SIG-M5 (cell line): Measurements from ENCODE around the gene SH2D6.
"Not testable (repeated sequence)": the region's sequence is repeated elsewhere in the genome, so short reads cannot be mapped to it uniquely, and the experiment has no call there.

Experiments used
- DNase-seq: peaks from one replicate; lab custom pipeline; 2025; lab: John Stamatoyannopoulos, UW

Gene SH2D6

DNA sequence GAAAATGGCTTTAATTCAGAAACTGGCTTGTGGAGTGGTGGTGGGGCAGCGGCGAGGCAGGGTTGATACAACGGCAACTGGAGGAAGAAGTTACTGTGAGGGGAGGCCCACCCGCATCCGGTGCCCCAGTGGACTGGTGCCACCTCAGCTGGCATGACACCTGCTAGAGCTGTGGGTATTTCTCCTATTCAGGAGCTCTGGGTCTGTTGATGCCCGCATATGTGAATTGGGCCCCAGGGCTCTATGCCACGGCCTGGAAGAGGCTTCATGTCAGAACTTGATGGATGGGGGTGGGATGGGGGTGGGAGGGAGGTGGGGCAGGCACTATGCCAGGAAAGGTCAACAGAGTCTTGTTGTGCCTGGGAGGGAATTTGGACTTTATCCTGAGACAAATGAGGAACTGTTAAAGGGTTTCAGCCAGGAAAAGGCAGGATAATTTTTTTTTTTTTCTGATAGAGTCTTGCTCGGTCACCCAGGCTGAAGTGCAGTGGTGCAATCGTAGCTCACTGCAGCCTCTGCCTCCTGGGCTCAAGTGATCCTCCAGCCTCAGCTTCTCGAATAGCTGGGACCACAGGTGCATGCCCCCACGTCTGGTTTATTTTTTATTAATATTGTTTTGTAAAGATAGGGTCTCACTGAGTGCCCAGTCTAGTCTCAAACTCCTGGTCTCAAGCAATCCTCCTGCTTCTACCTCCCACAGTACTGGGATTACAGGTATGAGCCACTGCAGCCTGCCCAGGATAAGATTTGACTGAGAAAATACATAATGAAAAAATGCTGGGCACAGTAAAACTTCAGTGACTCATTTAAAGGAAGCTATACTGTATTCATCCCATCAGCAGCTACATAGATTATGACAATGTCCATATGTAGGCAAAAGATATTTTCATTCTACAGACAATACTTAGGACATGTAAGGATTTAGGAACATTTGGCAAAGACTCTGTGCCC, 52.6 kb downstream of the SH2D6 start:
- no peak for DNase-seq

GRCh38 chr2:85472261-85472660, 53.7 kb downstream of the SH2D6 start:
- DNase-seq, result no peak

DNA sequence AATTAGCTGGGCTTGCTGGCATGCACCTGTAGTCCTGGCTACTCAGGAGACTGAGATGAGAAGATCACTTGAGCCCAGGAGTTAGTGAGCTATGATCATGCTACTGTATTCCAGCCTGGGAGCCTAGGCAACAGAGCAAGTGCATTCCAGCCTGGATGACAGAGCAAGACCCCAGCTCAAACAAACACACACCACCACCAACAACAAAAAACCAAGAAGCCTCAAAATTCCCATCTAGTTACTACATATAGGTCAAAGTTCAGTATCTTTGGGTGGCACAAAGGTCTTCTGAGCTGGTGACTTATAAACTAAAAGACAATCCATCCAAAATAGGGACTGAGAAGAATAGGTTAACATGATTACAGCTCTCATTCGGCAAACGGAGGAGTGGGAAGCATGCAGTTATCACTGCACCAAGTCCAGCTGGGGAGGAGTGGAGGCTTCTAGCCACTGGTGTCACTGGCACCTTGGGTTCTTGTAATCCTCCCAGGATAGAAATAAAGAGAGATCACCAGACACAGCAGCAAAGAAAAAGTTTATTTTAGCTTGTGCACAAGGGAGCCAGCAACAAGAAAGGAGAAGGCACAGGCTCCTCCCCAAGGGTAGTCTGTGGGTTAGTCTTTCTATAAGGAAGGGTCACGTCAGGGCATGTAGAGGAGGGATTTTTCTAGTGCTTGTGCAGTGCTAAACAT, 57.4 kb downstream of the SH2D6 start:
- DNase-seq, result no peak

DNA sequence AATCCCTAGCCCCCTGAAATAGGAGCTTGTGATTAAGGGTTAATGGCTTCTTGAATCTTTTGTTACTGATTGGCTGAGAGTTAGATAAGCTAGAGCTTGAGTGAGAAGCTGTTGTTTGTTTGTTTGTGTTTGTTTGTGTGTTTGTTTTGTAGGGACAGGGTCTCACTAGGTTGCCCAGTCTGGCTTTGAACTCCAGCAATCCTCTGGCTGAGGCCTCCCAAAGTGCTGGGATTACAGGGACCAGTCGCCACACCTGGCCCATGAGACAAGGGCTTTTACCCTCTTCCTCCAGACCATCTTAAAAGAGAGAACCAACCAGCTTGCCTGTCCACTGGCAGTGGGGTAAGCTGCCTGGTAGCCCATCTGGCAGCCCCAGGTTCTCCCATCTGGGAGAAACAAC, 58.1 kb downstream of the SH2D6 start:
- no peak for DNase-seq

GRCh38 chr2:85477884-85478283, 59.4 kb downstream of the SH2D6 start:
- no peak for DNase-seq

DNA sequence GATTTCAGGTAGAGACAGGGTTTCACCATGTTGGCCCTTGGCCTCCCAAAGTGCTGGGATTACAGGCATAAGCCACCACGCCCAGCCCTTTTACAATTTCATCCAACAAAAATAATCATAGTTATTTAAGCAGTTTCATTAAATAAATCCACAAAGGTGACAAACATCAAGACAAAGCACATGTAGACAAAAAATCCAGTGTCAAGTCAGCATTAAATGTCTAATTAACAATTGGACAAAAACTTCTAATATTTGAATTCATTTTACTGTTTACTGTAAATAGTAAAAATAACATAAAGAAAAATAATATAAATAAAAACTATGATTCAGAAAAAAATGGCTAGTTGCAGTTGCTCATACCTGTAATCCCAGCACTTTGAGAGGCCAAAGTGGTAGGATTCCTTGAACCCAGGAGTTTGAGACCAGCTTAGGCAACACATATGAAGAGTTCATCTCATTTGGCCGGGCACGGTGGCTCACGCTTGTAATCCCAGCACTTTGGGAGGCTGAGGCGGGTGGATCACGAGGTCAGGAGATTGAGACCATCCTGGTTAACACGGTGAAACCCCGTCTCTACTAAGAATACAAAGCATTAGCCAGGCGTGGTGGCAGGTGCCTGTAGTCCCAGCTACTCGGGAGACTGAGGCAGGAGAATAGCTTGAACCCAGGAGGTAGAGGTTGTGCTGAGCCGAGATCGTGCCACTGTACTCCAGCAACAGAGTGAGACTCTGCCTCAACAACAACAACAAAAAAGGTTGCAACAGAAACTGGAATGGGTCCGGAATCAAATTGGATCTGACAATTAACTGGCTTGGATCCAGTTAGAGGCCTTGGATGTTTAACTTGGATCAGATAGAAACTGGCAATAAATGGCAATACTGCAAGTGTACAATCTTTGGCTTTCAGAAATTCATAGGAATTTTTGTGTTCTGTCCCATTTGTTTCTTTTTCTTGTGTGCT, 63.6 kb downstream of the SH2D6 start:
- no peak for DNase-seq

DNA sequence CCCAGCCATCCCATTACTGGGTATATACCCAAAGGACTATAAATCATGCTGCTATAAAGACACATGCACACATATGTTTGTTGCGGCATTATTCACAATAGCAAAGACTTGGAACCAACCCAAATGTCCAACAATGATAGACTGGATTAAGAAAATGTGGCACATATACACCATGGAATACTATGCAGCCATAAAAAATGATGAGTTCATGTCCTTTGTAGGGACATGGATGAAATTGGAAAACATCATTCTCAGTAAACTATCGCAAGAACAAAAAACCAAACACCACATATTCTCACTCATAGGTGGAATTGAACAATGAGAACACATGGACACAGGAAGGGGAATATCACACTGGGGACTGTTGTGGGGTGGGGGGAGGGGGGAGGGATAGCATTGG, 66.1 kb downstream of the SH2D6 start:
- DNase-seq, result not testable (repeated sequence)

- no peak for DNase-seq
These were observed 67.3 kb downstream of the SH2D6 start for GRCh38 chr2:85485815-85486214.
